Ishikawa (cell line): ENCODE results near the gene KCNB1.

Source experiments
- CEBPB ChIP-seq: IDR thresholded peaks from 2 replicates; pipeline ENCODE4 v1.6.1; 2012
- CREB1 ChIP-seq: IDR thresholded peaks from 2 replicates; pipeline ENCODE4 v1.6.1; 2012; ENCODE audit warnings: low read depth
- EGR1 ChIP-seq: IDR thresholded peaks from 2 replicates; pipeline ENCODE4 v1.6.1; 2012
- EP300 ChIP-seq: IDR thresholded peaks from 2 replicates; pipeline ENCODE4 v1.6.1; 2012; ENCODE audit warnings: borderline replicate concordance
- FOXM1 ChIP-seq: IDR thresholded peaks from 2 replicates; pipeline ENCODE4 v1.6.1; 2012; ENCODE audit warnings: low read depth, borderline replicate concordance
- NFIC ChIP-seq: IDR thresholded peaks from 2 replicates; pipeline ENCODE4 v1.6.1; 2012
- RAD21 ChIP-seq: IDR thresholded peaks from 2 replicates; pipeline ENCODE4 v1.6.1; 2012; ENCODE audit warnings: low read depth
- TAF1 ChIP-seq: IDR thresholded peaks from 2 replicates; pipeline ENCODE4 v1.6.1; 2012; ENCODE audit warnings: low read depth, mild to moderate bottlenecking
- TCF12 ChIP-seq: IDR thresholded peaks from 2 replicates; pipeline ENCODE4 v1.6.1; 2012; ENCODE audit warnings: low read depth
- TEAD4 ChIP-seq: IDR thresholded peaks from 2 replicates; pipeline ENCODE4 v1.6.1; 2012
- YY1 ChIP-seq: IDR thresholded peaks from 2 replicates; pipeline ENCODE4 v1.6.1; 2012; ENCODE audit warnings: low read depth
- ZBTB7A ChIP-seq: IDR thresholded peaks from 2 replicates; pipeline ENCODE4 v1.6.1; 2012; ENCODE audit warnings: low read depth
- TF ChIP-seq, protein P1 (sequence below): IDR thresholded peaks from 2 replicates; pipeline ENCODE4 v1.6.1; 2012; ENCODE audit warnings: low read depth, mild to moderate bottlenecking
- TF ChIP-seq, protein P2 (sequence below): IDR thresholded peaks from 2 replicates; pipeline ENCODE4 v1.6.1; 2012
- TF ChIP-seq, protein P3 (sequence below): IDR thresholded peaks from 2 replicates; pipeline ENCODE4 v1.6.1; 2012

The KCNB1 gene

DNA sequence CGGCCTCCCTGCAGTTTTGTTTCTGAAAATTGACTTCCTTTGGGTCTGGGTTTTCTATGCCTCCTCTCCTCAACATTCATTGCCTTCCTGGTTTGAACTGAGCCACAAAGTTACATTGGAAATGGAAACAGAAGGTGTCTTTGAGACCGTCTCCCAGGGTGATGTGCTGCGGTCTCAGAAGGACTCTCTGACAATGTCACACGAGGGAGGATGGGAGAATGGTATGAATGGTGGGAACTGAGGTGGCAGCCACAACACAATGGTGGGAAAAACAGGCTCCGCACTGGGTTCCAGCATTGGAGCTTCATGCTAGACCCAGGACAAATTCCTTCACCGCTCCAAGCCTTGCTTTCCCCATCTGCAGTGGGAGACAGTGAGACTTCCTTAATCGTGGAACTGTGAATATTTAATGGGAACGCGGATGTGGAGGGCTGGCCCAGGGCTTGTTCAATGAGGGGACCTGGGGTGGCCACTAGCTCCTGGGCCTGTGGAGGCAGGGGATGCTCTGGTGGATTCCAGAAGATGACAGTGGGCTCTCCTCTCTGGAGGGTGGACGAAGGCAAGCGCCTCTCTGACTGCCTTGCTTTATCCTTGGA, 73.9 kb downstream of the KCNB1 start:
- no peak for TF ChIP-seq FOXM1
- TF ChIP-seq, protein P1, sequence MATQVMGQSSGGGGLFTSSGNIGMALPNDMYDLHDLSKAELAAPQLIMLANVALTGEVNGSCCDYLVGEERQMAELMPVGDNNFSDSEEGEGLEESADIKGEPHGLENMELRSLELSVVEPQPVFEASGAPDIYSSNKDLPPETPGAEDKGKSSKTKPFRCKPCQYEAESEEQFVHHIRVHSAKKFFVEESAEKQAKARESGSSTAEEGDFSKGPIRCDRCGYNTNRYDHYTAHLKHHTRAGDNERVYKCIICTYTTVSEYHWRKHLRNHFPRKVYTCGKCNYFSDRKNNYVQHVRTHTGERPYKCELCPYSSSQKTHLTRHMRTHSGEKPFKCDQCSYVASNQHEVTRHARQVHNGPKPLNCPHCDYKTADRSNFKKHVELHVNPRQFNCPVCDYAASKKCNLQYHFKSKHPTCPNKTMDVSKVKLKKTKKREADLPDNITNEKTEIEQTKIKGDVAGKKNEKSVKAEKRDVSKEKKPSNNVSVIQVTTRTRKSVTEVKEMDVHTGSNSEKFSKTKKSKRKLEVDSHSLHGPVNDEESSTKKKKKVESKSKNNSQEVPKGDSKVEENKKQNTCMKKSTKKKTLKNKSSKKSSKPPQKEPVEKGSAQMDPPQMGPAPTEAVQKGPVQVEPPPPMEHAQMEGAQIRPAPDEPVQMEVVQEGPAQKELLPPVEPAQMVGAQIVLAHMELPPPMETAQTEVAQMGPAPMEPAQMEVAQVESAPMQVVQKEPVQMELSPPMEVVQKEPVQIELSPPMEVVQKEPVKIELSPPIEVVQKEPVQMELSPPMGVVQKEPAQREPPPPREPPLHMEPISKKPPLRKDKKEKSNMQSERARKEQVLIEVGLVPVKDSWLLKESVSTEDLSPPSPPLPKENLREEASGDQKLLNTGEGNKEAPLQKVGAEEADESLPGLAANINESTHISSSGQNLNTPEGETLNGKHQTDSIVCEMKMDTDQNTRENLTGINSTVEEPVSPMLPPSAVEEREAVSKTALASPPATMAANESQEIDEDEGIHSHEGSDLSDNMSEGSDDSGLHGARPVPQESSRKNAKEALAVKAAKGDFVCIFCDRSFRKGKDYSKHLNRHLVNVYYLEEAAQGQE, result no peak
- TF ChIP-seq, protein P2, sequence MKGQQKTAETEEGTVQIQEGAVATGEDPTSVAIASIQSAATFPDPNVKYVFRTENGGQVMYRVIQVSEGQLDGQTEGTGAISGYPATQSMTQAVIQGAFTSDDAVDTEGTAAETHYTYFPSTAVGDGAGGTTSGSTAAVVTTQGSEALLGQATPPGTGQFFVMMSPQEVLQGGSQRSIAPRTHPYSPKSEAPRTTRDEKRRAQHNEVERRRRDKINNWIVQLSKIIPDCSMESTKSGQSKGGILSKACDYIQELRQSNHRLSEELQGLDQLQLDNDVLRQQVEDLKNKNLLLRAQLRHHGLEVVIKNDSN, result no peak
- no peak for TF ChIP-seq ZBTB7A
- no peak for TF ChIP-seq CREB1
- TF ChIP-seq YY1, result no peak
- no peak for TF ChIP-seq EGR1
- no peak for TF ChIP-seq EP300
- TF ChIP-seq CEBPB, result no peak

DNA sequence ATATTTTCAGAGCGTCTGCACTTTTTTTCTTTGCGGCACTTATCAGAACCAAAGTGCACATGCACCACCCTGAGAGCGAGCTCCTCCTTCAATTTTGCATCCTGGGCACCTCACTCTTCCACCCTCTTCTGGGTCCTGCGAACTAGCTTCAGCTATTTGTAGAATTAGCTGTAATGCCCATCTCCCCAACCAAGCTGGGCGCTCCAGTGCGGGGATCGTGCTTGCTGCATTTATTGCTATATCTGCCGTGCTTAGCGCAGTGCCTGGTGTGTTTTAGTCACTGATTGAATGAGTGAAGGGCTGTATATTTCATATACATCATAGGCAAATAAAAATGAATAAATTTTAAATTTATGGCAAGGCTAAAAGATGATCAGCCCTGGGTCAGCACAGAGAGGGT, 75.8 kb downstream of the KCNB1 start:
- TF ChIP-seq RAD21, result no peak
- no peak for TF ChIP-seq YY1
- TF ChIP-seq NFIC, result no peak
- TF ChIP-seq, protein P3, sequence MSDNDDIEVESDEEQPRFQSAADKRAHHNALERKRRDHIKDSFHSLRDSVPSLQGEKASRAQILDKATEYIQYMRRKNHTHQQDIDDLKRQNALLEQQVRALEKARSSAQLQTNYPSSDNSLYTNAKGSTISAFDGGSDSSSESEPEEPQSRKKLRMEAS, result no peak
- TF ChIP-seq ZBTB7A, result no peak
- TF ChIP-seq EGR1, result no peak
- TF ChIP-seq TEAD4, result no peak
- TF ChIP-seq, protein P2, result no peak
- no peak for TF ChIP-seq CEBPB
- no peak for TF ChIP-seq EP300
- no peak for TF ChIP-seq CREB1
- TF ChIP-seq TCF12, result no peak
- TF ChIP-seq FOXM1, result no peak
- no peak for TF ChIP-seq TAF1

DNA sequence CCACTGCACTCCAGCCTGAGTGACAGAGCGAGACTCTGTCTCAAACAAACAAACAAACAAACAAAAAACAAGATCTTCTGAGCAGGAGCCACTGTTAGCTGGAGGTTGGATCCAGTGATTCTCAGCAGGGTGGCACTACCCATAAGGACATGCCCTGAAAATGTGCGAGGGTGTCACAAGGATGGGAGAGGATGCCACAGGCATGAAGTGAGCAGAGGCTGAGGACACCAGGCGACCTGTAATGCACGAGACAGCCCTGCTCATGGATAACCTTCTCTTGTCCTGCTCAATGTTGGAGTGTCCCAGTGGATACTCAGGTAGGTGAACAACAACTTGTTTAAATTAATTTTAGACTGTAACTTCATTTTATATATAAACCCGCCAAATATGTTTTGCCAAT, 76.8 kb downstream of the KCNB1 start:
- TF ChIP-seq YY1, result no peak
- no peak for TF ChIP-seq ZBTB7A
- TF ChIP-seq RAD21, result no peak
- TF ChIP-seq, protein P3, result no peak

DNA sequence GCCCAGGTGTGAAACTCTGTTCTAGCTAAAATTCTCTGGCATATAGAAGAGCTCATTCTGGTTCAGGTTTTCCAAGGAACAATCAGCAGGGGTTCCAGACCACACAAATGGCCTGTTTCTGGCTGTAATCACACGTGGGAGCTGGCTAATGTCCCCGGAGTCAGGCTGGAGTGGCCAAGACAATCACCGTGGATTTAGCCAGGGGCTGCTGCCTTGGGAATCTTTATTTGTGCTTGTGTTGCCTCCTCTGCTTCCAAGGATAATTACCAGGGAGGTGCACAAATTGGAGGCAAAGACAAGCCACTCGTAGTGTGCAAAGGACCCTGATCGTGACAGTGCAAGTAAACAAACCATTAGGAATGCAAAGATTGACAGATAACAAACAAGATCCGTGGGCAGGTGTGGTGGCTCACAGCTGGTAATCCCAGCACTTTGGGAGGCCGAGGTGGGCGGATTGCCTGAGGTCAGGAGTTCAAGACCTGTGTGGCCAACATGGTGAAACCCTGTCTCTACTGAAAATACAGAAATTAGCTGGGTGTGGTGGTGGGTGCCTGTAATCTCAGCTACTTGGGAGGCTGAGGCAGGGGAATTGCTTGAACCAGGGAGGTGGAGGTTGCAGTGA, 77.3 kb downstream of the KCNB1 start:
- TF ChIP-seq TCF12 (no peak), FOXM1 (no peak), NFIC (no peak), CEBPB (no peak), EP300 (no peak), CREB1 (no peak), EGR1 (no peak), ZBTB7A (no peak), TEAD4 (no peak), RAD21 (no peak), TAF1 (no peak), YY1 (no peak)
- TF ChIP-seq, protein P1, result no peak
- TF ChIP-seq, protein P2, result no peak
- TF ChIP-seq, protein P3, result no peak

DNA sequence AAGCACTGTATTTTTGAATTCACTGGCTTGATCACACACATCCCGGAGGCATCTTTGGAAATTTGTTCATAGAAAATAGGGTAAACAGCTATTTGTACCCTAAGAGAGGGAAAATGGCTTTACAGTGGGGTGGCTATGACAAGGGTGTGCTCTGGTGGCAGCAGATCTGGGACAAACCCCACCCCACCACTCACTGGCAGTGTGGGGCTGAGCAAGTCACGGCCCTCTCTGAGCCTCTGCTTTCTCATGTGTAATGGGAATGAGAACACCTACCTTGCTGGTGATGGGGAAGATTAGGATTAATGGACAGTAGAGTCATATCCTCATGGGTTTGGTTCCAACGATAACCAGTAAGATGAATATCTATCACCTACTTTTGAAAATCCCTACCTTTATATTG, 78.0 kb downstream of the KCNB1 start:
- TF ChIP-seq TCF12 (no peak), CEBPB (no peak), EGR1 (no peak), FOXM1 (no peak), ZBTB7A (no peak), TAF1 (no peak), RAD21 (no peak), EP300 (no peak), TEAD4 (no peak), YY1 (no peak), NFIC (no peak), CREB1 (no peak)
- TF ChIP-seq, protein P1, result no peak
- TF ChIP-seq, protein P2, result no peak
- TF ChIP-seq, protein P3, result no peak
